A673 (cell line): Measurements from ENCODE around the gene CDKN2C.

Experiments used
- EZH2 ChIP-seq: fragments of 200-600 bp; sonication (generic); IDR thresholded peaks from 2 replicates; pipeline ENCODE4 v1.6.1; 2017; ENCODE audit warnings: borderline replicate concordance, low read depth, mild to moderate bottlenecking, mixed read lengths, antibody characterized with exemption, low read length; ENCODE audit not compliant: poor library complexity, severe bottlenecking
- TF ChIP-seq, protein P1 (sequence below): fragments of 300-800, 200-600 bp; sonication (generic); conservative IDR thresholded peaks from 2 replicates; pipeline ENCODE4 v1.5.1; 2017; ENCODE audit warnings: low read depth, mild to moderate bottlenecking, antibody characterized with exemption, low read length, moderate library complexity, mixed read lengths

DNA sequence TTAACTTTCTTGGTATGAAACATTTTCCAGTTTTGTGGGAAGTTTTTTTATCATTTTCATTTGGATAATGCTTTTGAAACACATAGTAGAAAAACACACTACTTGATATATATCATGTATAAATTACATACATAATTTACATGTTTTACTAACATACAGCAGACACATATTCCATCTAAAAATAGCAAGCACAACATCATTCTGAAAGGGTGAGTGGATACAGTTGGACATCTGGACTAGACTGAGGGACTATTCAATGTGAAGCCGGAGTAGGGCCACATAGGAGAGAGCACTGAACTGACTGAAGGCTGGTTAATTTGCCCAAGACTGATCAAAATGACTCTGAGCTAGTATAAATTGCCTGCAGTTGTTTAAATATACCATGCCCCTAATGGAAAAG, 11.7 kb downstream of the CDKN2C start:
- no peak for TF ChIP-seq EZH2
- TF ChIP-seq, protein P1, sequence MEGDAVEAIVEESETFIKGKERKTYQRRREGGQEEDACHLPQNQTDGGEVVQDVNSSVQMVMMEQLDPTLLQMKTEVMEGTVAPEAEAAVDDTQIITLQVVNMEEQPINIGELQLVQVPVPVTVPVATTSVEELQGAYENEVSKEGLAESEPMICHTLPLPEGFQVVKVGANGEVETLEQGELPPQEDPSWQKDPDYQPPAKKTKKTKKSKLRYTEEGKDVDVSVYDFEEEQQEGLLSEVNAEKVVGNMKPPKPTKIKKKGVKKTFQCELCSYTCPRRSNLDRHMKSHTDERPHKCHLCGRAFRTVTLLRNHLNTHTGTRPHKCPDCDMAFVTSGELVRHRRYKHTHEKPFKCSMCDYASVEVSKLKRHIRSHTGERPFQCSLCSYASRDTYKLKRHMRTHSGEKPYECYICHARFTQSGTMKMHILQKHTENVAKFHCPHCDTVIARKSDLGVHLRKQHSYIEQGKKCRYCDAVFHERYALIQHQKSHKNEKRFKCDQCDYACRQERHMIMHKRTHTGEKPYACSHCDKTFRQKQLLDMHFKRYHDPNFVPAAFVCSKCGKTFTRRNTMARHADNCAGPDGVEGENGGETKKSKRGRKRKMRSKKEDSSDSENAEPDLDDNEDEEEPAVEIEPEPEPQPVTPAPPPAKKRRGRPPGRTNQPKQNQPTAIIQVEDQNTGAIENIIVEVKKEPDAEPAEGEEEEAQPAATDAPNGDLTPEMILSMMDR, result no peak
